Activated CD8-positive, alpha-beta memory T cell treated with anti-CD3 and anti-CD28 coated beads, Interleukin-2, amount 50 U/mL, for 24 hours (primary cell): ENCODE results near the gene MAPK8IP1.

Experiments
- DNase-seq: peaks from one replicate; pipeline ENCODE4 v3.0.0-alpha.2; 2020; ENCODE audit errors: extremely low read depth

Gene MAPK8IP1

GRCh38 chr11:45926536-45927331 lies 41.3 kb downstream of the MAPK8IP1 start:
- no peak for DNase-seq

- DNase-seq, result no peak
These were observed 41.9 kb downstream of the MAPK8IP1 start for GRCh38 chr11:45927332-45927683.

- no peak for DNase-seq
These were observed 42.4 kb downstream of the MAPK8IP1 start for GRCh38 chr11:45927684-45928413.

- no peak for DNase-seq
These were observed 43.2 kb downstream of the MAPK8IP1 start for GRCh38 chr11:45928535-45929215.

GRCh38 chr11:45929486-45930030 lies 44.1 kb downstream of the MAPK8IP1 start:
- no peak for DNase-seq

GRCh38 chr11:45930031-45930794 lies 44.8 kb downstream of the MAPK8IP1 start:
- no peak for DNase-seq

- no peak for DNase-seq
These were observed 45.6 kb downstream of the MAPK8IP1 start for GRCh38 chr11:45930951-45931570.

- DNase-seq, result no peak
These were observed 46.3 kb downstream of the MAPK8IP1 start for GRCh38 chr11:45931739-45932138.

GRCh38 chr11:45932217-45932616 lies 46.8 kb downstream of the MAPK8IP1 start:
- DNase-seq, result no peak

GRCh38 chr11:45933131-45933831 lies 47.8 kb downstream of the MAPK8IP1 start:
- DNase-seq, result no peak

GRCh38 chr11:45933846-45934579 lies 48.6 kb downstream of the MAPK8IP1 start:
- DNase-seq, result no peak

GRCh38 chr11:45934580-45935318 lies 49.3 kb downstream of the MAPK8IP1 start:
- no peak for DNase-seq

GRCh38 chr11:45935349-45936064 lies 50.1 kb downstream of the MAPK8IP1 start:
- no peak for DNase-seq

- DNase-seq, result no peak
These were observed 51.1 kb downstream of the MAPK8IP1 start for GRCh38 chr11:45936511-45937054.

GRCh38 chr11:45937916-45938315 lies 52.5 kb downstream of the MAPK8IP1 start:
- no peak for DNase-seq

- no peak for DNase-seq
These were observed 54.4 kb downstream of the MAPK8IP1 start for GRCh38 chr11:45939836-45940235.

GRCh38 chr11:45941285-45941684 lies 55.8 kb downstream of the MAPK8IP1 start:
- no peak for DNase-seq

GRCh38 chr11:45942381-45942780 lies 56.9 kb downstream of the MAPK8IP1 start:
- DNase-seq, result no peak
